Lower lobe of right lung (tissue), 2 donors: ENCODE data around the gene ECSIT. TPM values are rescaled to one million over a fixed set of nuclear protein-coding genes. Genes with fewer than 3 reads are reported as not detected.

Experiments used
- ATAC-seq, 2 donors: fragments of 200-7000 bp; cut with Tn5 transposase; one replicate each; pipeline ENCODE4 v1.9.1; 2020 to 2022; ENCODE audit warnings: mild to moderate bottlenecking in 2 of 2, moderate library complexity in 2 of 2
- DNase-seq: peaks from one replicate; pipeline ENCODE4 v3.0.0-alpha.2; 2020
- H3K27ac ChIP-seq: fragments of 200-600 bp; one replicate; pipeline ENCODE4 v1.8.0; 2022
- H3K27me3 ChIP-seq: fragments of 200-600 bp; one replicate; pipeline ENCODE4 v1.8.0; 2022; ENCODE audit warnings: low read depth
- H3K36me3 ChIP-seq: fragments of 200-600 bp; one replicate; pipeline ENCODE4 v1.8.0; 2022; ENCODE audit warnings: mild to moderate bottlenecking
- H3K4me1 ChIP-seq: fragments of 200-600 bp; one replicate; pipeline ENCODE4 v1.8.0; 2022
- H3K4me3 ChIP-seq: fragments of 200-600 bp; one replicate; pipeline ENCODE4 v1.8.0; 2022; ENCODE audit warnings: mild to moderate bottlenecking
- H3K9me3 ChIP-seq: fragments of 200-600 bp; one replicate; pipeline ENCODE4 v1.8.0; 2022
- CTCF ChIP-seq: fragments of 200-600 bp; IDR thresholded peaks from one replicate; pipeline ENCODE4 v1.8.0; 2022; ENCODE audit warnings: antibody characterized with exemption, mild to moderate bottlenecking
- intact Hi-C: fragments of 100-400 bp; cut with DNase I; formaldehyde crosslinking; loops from one replicate; pipeline ENCODE4 v1.11.0; 2022
- total RNA-seq: library from RNA; stranded (reverse); fragmentation: NEBNext Ultra II Directional; extraction: Animal tissue kit (Norgen Biotek cat#: 25700); gene quantifications from one replicate; pipeline ENCODE4 v1.2.1, GENCODE V29; 2021
- donor health status: DM: no; HTN: yes; CAD: no; lungs with severe emphysema.

The ECSIT gene
- total RNA-seq, 1 donor from 2014 or later: 38.7 TPM

GRCh38 chr19:11495481-11495880 is 33.5 kb downstream of the ECSIT start:
- intact Hi-C loops: no loop called here
- Histone ChIP-seq H3K27me3 (no peaks in the 10 kb centered on the region), H3K9me3 (no peaks in the 10 kb centered on the region), H3K36me3 (peaks cover 42% of the 10 kb centered on the region), H3K4me1 (no peaks in the 10 kb centered on the region), H3K4me3 (no peak overlapping the region), H3K27ac (no peak overlapping the region)
- no peak for TF ChIP-seq CTCF
- DNase-seq (no peak), ATAC-seq (no peak)

GRCh38 chr19:11494634-11495285 is 34.2 kb downstream of the ECSIT start:
- H3K27me3 ChIP-seq: no peaks in the 10 kb centered on the region
- H3K4me3 ChIP-seq: no peak overlapping the region
- no peak for DNase-seq
- no peak overlapping the region for H3K27ac ChIP-seq
- H3K9me3 ChIP-seq: no peaks in the 10 kb centered on the region
- no peak for ATAC-seq
- no peaks in the 10 kb centered on the region for H3K4me1 ChIP-seq
- intact Hi-C loops: no loop called here
- TF ChIP-seq CTCF: no peak
- H3K36me3 ChIP-seq: peaks cover 45% of the 10 kb centered on the region

GRCh38 chr19:11489378-11489777 is 39.6 kb downstream of the ECSIT start:
- no peak overlapping the region for H3K27ac ChIP-seq
- no peaks in the 10 kb centered on the region for H3K4me1 ChIP-seq
- H3K4me3 ChIP-seq: no peak overlapping the region
- TF ChIP-seq CTCF: no peak
- no peak for DNase-seq
- H3K27me3 ChIP-seq: no peaks in the 10 kb centered on the region
- peaks cover 37% of the 10 kb centered on the region for H3K36me3 ChIP-seq
- intact Hi-C loops: no loop called here
- no peaks in the 10 kb centered on the region for H3K9me3 ChIP-seq
- ATAC-seq: no peak

GRCh38 chr19:11486661-11487503 is 42.1 kb downstream of the ECSIT start:
- ATAC-seq (no peak), DNase-seq (no peak)
- Histone ChIP-seq H3K27ac (no peak overlapping the region), H3K4me3 (no peak overlapping the region), H3K36me3 (peaks cover 21% of the 10 kb centered on the region), H3K9me3 (no peaks in the 10 kb centered on the region), H3K27me3 (peaks cover 20% of the 10 kb centered on the region), H3K4me1 (peaks cover 16% of the 10 kb centered on the region)
- TF ChIP-seq CTCF: no peak
- intact Hi-C loops: no loop called here

- DNase-seq (no peak), ATAC-seq (no peak)
- no peak for TF ChIP-seq CTCF
- Histone ChIP-seq H3K4me1 (peaks cover 31% of the 10 kb centered on the region), H3K27ac (no peak overlapping the region), H3K9me3 (no peaks in the 10 kb centered on the region), H3K36me3 (peaks cover 21% of the 10 kb centered on the region), H3K27me3 (peaks cover 36% of the 10 kb centered on the region), H3K4me3 (no peak overlapping the region)
- intact Hi-C loops: no loop called here
Measured at GRCh38 chr19:11485245-11485837, 43.6 kb downstream of the ECSIT start.
